Skeletal muscle tissue (tissue), 4 donors: ENCODE data around the gene TOGARAM2. TPM values are rescaled to one million over a fixed set of nuclear protein-coding genes. Genes with fewer than 3 reads are reported as not detected.

Experiments used
- H3K27ac ChIP-seq: one replicate; pipeline ENCODE4 v1.7.0; 2013; ENCODE audit warnings: mild to moderate bottlenecking, low read depth, low read length, inconsistent platforms
- H3K27me3 ChIP-seq, 3 donors: one replicate each; pipeline ENCODE4 v1.7.0; 2013; ENCODE audit warnings: low read length in 3 of 3; ENCODE audit not compliant: control insufficient read depth in 3 of 3, insufficient read depth in 3 of 3
- H3K36me3 ChIP-seq, 3 donors: one replicate each; pipeline ENCODE4 v1.7.0; 2013; ENCODE audit warnings: low read length in 3 of 3; ENCODE audit not compliant: control insufficient read depth in 3 of 3, insufficient read depth in 3 of 3
- H3K4me1 ChIP-seq, 3 donors: one replicate each; pipeline ENCODE4 v1.7.0; 2013; ENCODE audit warnings: low read length in 3 of 3, mild to moderate bottlenecking in 3 of 3; ENCODE audit not compliant: control insufficient read depth in 3 of 3, insufficient read depth in 3 of 3
- H3K4me3 ChIP-seq, 3 donors: one replicate each; pipeline ENCODE4 v1.7.0; 2013; ENCODE audit warnings: low read length in 3 of 3
- H3K9ac ChIP-seq, 3 donors: one replicate each; pipeline ENCODE4 v1.7.0; 2013; ENCODE audit warnings: low read length in 3 of 3, mild to moderate bottlenecking in 3 of 3, moderate library complexity in 2 of 3, low read depth in 1 of 3
- H3K9me3 ChIP-seq, 3 donors: one replicate each; pipeline ENCODE4 v1.7.0; 2013; ENCODE audit warnings: low read length in 3 of 3; ENCODE audit not compliant: control insufficient read depth in 3 of 3
- total RNA-seq: library from RNA; depleted of rRNA; stranded (reverse); fragments of >200 nt; gene quantifications from one replicate; pipeline ENCODE4 v1.2.3, GENCODE V29; 2014
- donor health status: Osteomylitis.

The TOGARAM2 gene
- total RNA-seq, 1 donor from 2014 or later, result 0.52 TPM

DNA sequence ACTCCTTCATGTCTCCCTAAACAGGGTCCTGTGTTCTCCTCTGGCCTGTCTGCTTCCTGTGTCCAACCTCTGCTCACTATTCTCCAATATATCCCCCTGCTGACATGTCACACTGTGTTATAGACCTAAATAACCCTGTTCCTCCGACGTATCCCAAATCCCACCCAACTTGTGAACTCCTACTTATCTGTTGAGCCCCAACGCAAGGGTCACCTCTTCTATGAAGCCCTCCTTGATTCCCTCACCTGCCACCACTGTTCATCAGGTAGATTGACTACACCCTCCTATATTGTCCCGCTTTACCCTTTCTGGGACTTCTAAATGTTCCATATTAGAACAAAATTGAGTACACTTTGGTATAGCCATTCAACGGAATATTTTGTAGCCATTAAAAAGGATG, 51.1 kb downstream of the TOGARAM2 start:
- no peak overlapping the region for H3K27ac ChIP-seq
- no peaks in the 10 kb centered on the region for H3K4me1 ChIP-seq
- no peaks in the 10 kb centered on the region for H3K27me3 ChIP-seq
- H3K9me3 ChIP-seq, result no peaks in the 10 kb centered on the region
- H3K36me3 ChIP-seq, result peaks cover 0 to 55% (median 2%) of the 10 kb centered on the region in 3 donors
- no peak overlapping the region for H3K4me3 ChIP-seq
- no peak overlapping the region for H3K9ac ChIP-seq

DNA sequence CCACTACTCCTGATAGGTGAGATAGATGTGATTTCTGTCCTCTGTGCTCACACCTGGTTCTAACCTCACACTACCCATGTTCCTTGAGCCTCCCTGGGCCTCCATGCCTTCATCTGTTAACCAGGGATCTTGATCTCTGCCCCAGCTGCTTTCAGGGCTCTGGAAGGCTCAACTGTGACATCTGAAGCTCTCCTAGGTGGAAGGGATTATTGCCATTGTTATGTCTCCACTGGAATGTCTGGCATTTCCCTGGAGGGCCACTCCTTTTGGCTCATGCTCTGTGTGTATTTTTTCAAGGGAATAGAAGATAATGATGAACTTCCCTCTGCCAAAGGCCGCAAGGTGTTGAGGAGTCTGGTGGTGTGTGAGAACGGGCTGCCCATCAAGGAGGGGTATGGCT, 52.1 kb downstream of the TOGARAM2 start:
- no peaks in the 10 kb centered on the region for H3K4me1 ChIP-seq
- no peak overlapping the region for H3K27ac ChIP-seq
- no peaks in the 10 kb centered on the region for H3K9me3 ChIP-seq
- H3K27me3 ChIP-seq, result no peaks in the 10 kb centered on the region
- H3K9ac ChIP-seq, result no peak overlapping the region
- H3K4me3 ChIP-seq, result no peak overlapping the region
- H3K36me3 ChIP-seq, result peaks cover 0 to 51% (median under 1%) of the 10 kb centered on the region in 3 donors

DNA sequence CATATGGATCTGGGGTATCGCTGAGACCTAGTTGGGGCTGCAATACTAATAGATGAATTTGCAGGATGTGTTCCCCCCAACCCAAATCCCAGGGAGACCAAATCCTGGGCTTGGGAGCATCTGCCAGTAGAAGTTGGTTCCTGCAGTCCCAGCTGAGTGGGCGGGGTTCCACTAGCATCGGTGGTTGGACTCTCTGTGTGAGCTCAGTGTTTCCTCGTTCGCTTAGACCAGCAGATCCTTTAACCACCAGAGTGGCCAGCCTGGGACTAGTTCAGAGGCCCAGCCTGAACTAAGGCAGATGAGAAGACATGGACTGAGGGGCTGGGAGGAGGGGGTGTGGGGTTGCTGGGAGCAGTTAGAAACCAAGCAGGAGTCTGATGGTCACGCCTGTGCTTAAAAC, 52.6 kb downstream of the TOGARAM2 start:
- Histone ChIP-seq H3K9me3 (no peaks in the 10 kb centered on the region), H3K27ac (no peak overlapping the region), H3K27me3 (no peaks in the 10 kb centered on the region), H3K4me3 (no peak overlapping the region), H3K36me3 (peaks cover 0 to 47% (median 0%) of the 10 kb centered on the region in 3 donors), H3K4me1 (no peaks in the 10 kb centered on the region), H3K9ac (no peak overlapping the region)

DNA sequence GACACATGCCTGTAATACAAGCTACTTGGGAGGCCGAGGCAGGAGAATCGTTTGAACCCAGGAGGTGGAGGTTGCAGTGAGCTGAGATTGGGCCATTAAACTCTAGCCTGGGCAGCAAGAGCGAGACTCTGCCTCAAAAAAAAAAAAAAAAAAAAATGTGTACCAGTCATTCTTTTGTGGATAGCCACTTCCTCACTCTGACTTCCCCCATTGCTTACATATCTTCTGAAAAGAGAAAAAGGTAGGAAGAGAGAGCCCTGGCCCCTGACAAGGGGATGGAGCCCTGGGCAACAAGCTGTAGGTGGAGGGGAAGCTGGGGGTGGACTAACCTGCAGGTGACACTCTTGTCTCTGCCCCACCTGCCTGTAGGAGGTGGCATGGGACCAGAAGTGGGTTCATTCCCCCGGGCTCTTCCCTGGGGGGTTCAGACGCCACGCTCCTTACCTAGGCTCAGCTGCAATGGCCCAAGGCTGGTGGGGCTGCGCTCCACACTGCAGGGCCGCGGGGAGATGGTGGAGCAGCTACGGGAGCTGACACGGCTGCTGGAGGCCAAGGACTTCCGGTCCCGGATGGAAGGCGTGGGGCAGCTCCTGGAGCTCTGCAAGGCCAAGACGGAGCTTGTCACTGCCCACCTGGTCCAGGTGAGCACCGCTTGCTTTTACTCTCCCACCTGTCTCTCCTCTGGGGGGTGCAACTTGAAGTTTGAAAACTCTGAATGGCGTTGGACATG, 54.1 kb downstream of the TOGARAM2 start:
- Histone ChIP-seq H3K9ac (no peak overlapping the region), H3K4me1 (no peaks in the 10 kb centered on the region), H3K27me3 (no peaks in the 10 kb centered on the region), H3K4me3 (no peak overlapping the region), H3K27ac (no peak overlapping the region), H3K9me3 (no peaks in the 10 kb centered on the region), H3K36me3 (peaks cover 0 to 49% (median 0%) of the 10 kb centered on the region in 3 donors)

DNA sequence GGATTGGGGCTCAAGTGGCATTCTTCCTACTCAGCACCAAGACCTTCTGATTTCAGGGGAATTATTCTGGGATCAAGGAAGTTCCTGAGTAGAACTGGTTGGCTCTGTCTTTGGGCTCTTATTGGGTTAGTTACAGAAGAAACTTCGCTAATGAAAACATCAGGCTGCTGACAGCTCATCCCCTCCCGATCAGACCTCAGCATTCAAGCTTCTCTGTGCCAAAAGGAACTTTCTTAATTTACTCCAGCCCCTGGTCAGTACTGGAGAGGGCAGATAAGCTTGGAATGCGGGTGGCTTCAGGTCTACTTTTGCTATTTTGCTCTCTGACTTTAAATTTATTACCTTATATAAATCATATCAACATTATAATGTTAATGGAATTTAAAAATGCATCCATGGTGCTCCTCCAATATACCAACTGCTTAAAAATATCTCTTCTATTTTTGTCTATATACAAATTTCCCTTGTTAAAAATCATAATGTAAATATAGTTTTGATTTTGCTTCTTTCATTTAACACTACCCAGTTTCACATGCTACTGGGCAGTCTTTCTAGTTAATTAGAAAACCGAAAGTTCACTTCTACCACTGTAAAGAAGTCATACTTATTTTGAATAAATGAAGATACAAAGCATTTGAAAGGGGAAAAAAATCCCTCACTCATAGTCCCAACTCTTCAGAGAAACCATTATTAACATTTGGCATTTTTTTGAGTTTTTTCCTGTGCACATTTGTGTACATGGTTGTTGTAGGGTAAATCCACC, 58.8 kb downstream of the TOGARAM2 start:
- Histone ChIP-seq H3K4me1 (no peaks in the 10 kb centered on the region), H3K36me3 (peaks cover 0 to 40% (median 0%) of the 10 kb centered on the region in 3 donors), H3K27ac (no peak overlapping the region), H3K9me3 (no peaks in the 10 kb centered on the region), H3K27me3 (no peaks in the 10 kb centered on the region), H3K4me3 (no peak overlapping the region), H3K9ac (no peak overlapping the region)

DNA sequence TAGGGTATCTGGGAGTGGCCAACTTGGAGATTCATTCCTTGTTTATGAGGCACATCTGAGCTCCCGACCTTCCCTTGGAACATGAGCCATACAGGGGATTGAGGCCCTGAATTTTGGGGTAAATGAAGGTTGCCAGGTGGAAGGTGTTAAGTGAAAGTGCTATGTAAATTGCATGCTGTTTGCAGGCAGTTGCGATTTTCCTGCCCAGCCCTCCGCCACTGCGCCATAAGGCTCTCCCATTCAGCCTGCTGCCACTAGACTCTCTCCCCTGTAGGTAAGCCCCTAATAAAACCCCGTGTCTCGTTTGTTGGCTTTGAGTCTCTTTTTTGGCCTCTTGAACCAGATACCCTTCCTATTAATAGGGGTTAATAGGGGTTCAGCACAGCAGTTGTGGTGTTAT, 59.5 kb downstream of the TOGARAM2 start:
- Histone ChIP-seq H3K27ac (no peak overlapping the region), H3K36me3 (peaks cover 0 to 41% (median 0%) of the 10 kb centered on the region in 3 donors), H3K4me3 (no peak overlapping the region), H3K9ac (no peak overlapping the region), H3K9me3 (no peaks in the 10 kb centered on the region), H3K4me1 (no peaks in the 10 kb centered on the region), H3K27me3 (no peaks in the 10 kb centered on the region)

DNA sequence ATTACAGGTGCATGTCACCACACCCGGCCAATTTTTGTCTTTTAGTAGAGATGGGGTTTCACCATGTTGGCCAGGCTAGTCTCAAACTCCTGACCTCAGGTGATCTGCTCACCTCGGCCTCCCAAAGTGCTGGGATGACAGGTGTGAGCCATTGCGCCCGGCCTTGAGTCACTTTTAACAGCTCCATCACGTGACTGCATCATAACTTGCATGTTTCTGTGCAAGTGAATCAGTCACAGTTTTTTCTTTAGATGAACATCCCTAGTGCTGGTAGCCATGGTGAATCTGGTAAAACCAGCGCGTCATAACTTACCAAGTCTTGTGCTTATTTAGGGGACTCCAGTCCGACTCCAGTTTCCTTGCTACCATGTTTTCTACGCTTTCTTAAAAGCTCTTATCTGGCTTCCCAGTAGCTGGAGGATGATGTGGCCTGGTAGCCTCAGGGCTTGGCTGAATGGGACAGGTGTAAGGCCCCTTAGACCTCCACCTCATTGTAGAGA, 60.1 kb downstream of the TOGARAM2 start:
- H3K4me1 ChIP-seq, result no peaks in the 10 kb centered on the region
- no peak overlapping the region for H3K27ac ChIP-seq
- H3K27me3 ChIP-seq, result no peaks in the 10 kb centered on the region
- no peaks in the 10 kb centered on the region for H3K9me3 ChIP-seq
- no peak overlapping the region for H3K9ac ChIP-seq
- H3K36me3 ChIP-seq, result peaks cover 0 to 42% (median 0%) of the 10 kb centered on the region in 3 donors
- no peak overlapping the region for H3K4me3 ChIP-seq

DNA sequence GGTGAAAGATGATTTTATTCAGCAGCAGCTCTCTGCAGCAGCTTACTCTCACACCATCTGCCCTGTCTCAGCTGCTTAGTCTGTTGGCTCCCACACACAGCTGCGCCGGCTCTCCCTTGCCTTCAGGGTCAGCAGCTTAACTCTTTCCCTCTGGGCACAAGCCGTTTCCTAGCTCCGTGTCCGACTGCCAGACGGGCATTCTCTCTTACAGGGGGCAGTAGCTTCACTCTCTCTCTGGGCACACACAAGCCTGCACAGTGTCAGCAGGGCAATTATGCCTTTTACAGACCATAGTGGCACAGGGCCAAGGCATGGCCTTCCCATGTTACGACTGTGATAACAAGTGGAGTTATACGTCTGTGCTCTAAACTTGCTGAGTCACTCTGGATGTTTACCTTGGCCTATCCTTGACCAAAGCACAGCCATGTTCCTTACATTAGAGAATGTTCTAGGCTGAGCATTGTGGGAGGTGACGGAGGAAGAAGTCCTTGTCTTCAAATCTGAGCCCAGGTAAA, 61.5 kb downstream of the TOGARAM2 start:
- Histone ChIP-seq H3K4me3 (no peak overlapping the region), H3K27ac (no peak overlapping the region), H3K27me3 (no peaks in the 10 kb centered on the region), H3K36me3 (peaks cover 0 to 45% (median 0%) of the 10 kb centered on the region in 3 donors), H3K9me3 (no peaks in the 10 kb centered on the region), H3K9ac (no peak overlapping the region), H3K4me1 (no peaks in the 10 kb centered on the region)

DNA sequence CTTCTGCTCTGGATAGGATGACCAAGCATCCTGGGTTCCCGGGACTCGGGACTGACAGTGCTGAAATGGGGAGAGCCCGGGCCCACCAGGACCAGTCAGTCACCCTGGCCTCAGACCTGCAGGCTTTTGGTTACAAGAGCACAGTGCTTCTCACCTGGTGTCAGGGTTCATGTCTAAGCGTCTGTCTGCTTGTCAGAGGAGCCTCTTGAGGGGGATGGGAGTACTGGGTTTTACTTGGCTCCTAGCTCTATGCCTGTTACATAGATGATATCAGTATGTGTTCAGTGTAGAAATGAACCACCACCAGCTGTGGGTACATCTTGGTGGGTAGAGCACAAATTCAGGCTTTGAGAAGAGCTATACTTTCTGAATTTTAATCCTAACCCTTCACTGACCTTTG, 63.4 kb downstream of the TOGARAM2 start:
- no peak overlapping the region for H3K27ac ChIP-seq
- no peaks in the 10 kb centered on the region for H3K4me1 ChIP-seq
- H3K9ac ChIP-seq, result no peak overlapping the region
- peaks cover 0 to 40% (median 0%) of the 10 kb centered on the region in 3 donors for H3K36me3 ChIP-seq
- H3K4me3 ChIP-seq, result no peak overlapping the region
- no peaks in the 10 kb centered on the region for H3K9me3 ChIP-seq
- no peaks in the 10 kb centered on the region for H3K27me3 ChIP-seq

DNA sequence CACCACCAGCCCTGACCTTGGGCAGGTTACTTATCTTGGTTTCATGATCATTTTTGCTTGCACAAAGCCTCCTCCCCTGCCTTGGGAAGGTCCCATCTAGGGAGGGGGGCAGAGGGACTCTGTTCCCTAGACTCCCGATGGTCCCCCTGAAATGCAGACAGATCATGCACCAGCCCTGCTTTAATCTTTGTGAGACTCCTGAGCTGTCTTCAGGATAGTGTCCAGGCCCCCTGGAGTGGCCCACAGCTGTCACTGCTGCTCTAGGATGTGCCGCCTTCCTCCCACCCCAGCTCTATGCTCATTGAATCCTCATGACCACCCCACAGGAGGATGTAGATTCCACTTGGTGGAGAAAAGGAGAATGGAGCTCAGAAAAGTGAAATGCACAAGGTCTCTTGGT, 65.2 kb downstream of the TOGARAM2 start:
- H3K36me3 ChIP-seq, result peaks cover 0 to 41% (median 0%) of the 10 kb centered on the region in 3 donors
- H3K9ac ChIP-seq, result no peak overlapping the region
- no peak overlapping the region for H3K27ac ChIP-seq
- H3K4me1 ChIP-seq, result no peaks in the 10 kb centered on the region
- no peak overlapping the region for H3K4me3 ChIP-seq
- no peaks in the 10 kb centered on the region for H3K9me3 ChIP-seq
- no peaks in the 10 kb centered on the region for H3K27me3 ChIP-seq
